NT2/D1 (cell line): Measurements from ENCODE around the gene PHPT1.

Experiments used
- DNase-seq: peaks from one replicate; pipeline ENCODE4 v3.0.0-alpha.2; 2011; ENCODE audit warnings: low read depth, low spot score
- H3K27me3 ChIP-seq: 2 replicates; pipeline ENCODE4 v1.6.0; 2011; ENCODE audit warnings: mild to moderate bottlenecking; ENCODE audit not compliant: insufficient read length, insufficient read depth
- H3K36me3 ChIP-seq: 2 replicates; pipeline ENCODE4 v1.6.1; 2011; ENCODE audit warnings: mild to moderate bottlenecking, low read length, mixed read lengths; ENCODE audit not compliant: insufficient read depth, insufficient read length
- H3K4me1 ChIP-seq: 2 replicates; pipeline ENCODE4 v1.5.1; 2011; ENCODE audit not compliant: insufficient read depth, insufficient read length
- H3K4me3 ChIP-seq: 2 replicates; pipeline ENCODE4 v1.5.1; 2011; ENCODE audit warnings: low read depth; ENCODE audit not compliant: insufficient read length
- H3K9ac ChIP-seq: 2 replicates; pipeline ENCODE4 v1.6.0; 2011; ENCODE audit warnings: low read depth; ENCODE audit not compliant: insufficient read length
- H3K9me3 ChIP-seq: 2 replicates; pipeline ENCODE4 v1.5.1; 2011; ENCODE audit warnings: mild to moderate bottlenecking, low read length; ENCODE audit not compliant: insufficient read depth
- SUZ12 ChIP-seq: IDR thresholded peaks from 2 replicates; pipeline ENCODE4 v1.6.1; 2011; ENCODE audit not compliant: insufficient read length, insufficient read depth; ENCODE audit errors: extremely low read depth
- YY1 ChIP-seq: IDR thresholded peaks from 2 replicates; pipeline ENCODE4 v1.6.1; 2011; ENCODE audit not compliant: insufficient read length, insufficient read depth
- ZNF274 ChIP-seq: IDR thresholded peaks from 2 replicates; pipeline ENCODE4 v1.6.1; 2011; ENCODE audit warnings: mild to moderate bottlenecking, low read depth, low read length

PHPT1 gene

DNA sequence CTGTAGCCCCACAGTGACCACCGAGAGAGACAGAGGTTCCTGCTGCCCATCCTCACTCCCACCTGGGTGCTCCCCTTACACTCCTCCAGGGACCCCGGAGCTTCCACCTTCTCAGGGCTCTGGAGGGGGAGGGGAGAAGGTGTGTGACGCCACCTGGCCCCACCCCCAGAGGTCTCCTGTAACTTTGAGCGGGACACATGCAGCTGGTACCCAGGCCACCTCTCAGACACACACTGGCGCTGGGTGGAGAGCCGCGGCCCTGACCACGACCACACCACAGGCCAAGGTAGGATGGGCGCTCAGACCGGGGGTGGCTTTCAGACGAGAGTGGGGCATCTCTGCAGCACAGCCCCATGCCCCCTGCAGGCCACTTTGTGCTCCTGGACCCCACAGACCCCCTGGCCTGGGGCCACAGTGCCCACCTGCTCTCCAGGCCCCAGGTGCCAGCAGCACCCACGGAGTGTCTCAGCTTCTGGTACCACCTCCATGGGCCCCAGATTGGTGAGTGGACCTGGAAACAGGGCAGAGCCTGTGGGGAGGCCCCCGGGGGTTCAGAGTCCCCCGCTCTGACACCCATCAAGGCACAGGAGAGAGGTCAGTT is 7.4 kb downstream of the PHPT1 start:
- Histone ChIP-seq H3K27me3 (no peaks in the 10 kb centered on the region), H3K4me3 (no peak overlapping the region), H3K9ac (no peak overlapping the region), H3K9me3 (no peaks in the 10 kb centered on the region), H3K36me3 (peaks cover 75% of the 10 kb centered on the region), H3K4me1 (peaks cover 41% of the 10 kb centered on the region)
- DNase-seq = no peak
- no peak for TF ChIP-seq YY1
- no peak for TF ChIP-seq ZNF274
- no peak for TF ChIP-seq SUZ12

DNA sequence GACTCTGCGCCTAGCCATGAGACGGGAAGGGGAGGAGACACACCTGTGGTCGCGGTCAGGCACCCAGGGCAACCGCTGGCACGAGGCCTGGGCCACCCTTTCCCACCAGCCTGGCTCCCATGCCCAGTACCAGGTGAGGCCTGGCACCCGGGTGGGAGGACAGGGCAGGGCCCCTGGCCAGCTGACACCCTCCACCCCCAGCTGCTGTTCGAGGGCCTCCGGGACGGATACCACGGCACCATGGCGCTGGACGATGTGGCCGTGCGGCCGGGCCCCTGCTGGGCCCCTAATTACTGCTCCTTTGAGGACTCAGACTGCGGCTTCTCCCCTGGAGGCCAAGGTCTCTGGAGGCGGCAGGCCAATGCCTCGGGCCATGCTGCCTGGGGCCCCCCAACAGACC is 8.0 kb downstream of the PHPT1 start:
- H3K36me3 ChIP-seq = peaks cover 75% of the 10 kb centered on the region
- H3K9ac ChIP-seq = no peak overlapping the region
- no peaks in the 10 kb centered on the region for H3K27me3 ChIP-seq
- H3K4me1 ChIP-seq = peaks cover 38% of the 10 kb centered on the region
- DNase-seq = no peak
- H3K4me3 ChIP-seq = no peak overlapping the region
- no peaks in the 10 kb centered on the region for H3K9me3 ChIP-seq
- TF ChIP-seq SUZ12 (no peak), YY1 (no peak), ZNF274 (no peak)

DNA sequence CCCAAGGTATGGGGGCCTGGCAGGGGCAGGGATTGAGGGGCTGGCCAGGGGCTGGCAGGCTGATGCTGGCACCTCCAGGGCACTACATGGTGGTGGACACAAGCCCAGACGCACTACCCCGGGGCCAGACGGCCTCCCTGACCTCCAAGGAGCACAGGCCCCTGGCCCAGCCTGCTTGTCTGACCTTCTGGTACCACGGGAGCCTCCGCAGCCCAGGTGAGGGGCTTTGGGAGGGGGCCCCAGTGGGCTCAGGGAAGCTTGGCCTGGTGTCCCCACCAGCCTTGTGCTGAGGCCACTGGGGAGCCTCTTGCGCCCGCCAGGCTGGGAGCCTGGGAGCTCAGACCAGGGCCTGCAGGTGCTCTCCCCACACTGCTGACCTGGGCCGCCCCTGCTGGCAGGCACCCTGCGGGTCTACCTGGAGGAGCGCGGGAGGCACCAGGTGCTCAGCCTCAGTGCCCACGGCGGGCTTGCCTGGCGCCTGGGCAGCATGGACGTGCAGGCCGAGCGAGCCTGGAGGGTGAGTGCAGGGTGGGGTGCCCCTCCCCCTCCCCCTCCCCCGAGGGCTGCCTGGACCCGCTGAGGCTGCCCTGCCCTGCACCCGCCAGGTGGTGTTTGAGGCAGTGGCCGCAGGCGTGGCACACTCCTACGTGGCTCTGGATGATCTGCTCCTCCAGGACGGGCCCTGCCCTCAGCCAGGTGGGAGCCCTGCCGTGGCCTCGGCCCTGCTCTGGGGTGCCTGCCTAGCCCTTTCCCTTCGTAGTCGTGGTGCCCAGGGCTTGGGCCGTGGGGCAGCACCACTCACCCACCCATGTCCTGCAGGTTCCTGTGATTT is 8.6 kb downstream of the PHPT1 start:
- Histone ChIP-seq H3K4me3 (no peak overlapping the region), H3K4me1 (peaks cover 38% of the 10 kb centered on the region), H3K36me3 (peaks cover 75% of the 10 kb centered on the region), H3K9me3 (no peaks in the 10 kb centered on the region), H3K9ac (peak overlapping the region; percentile 64), H3K27me3 (no peaks in the 10 kb centered on the region)
- no peak for DNase-seq
- TF ChIP-seq SUZ12 (no peak), YY1 (no peak), ZNF274 (no peak)

DNA sequence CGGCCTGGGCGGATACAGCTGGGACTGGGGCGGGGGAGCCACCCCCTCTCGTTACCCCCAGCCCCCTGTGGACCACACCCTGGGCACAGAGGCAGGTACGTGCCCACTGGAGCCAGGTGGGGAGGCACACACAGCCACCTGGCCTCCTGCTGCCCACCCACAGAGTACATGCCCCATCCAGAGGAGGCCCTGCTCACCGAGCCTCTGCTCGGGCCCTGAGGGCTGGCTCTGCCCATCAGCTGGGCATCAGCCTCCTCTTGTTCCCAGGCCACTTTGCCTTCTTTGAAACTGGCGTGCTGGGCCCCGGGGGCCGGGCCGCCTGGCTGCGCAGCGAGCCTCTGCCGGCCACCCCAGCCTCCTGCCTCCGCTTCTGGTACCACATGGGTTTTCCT is 9.2 kb downstream of the PHPT1 start:
- Histone ChIP-seq H3K4me3 (no peak overlapping the region), H3K9me3 (no peaks in the 10 kb centered on the region), H3K4me1 (peaks cover 33% of the 10 kb centered on the region), H3K9ac (no peak overlapping the region), H3K36me3 (peaks cover 75% of the 10 kb centered on the region), H3K27me3 (no peaks in the 10 kb centered on the region)
- no peak for DNase-seq
- no peak for TF ChIP-seq ZNF274
- TF ChIP-seq YY1 = no peak
- TF ChIP-seq SUZ12 = no peak

DNA sequence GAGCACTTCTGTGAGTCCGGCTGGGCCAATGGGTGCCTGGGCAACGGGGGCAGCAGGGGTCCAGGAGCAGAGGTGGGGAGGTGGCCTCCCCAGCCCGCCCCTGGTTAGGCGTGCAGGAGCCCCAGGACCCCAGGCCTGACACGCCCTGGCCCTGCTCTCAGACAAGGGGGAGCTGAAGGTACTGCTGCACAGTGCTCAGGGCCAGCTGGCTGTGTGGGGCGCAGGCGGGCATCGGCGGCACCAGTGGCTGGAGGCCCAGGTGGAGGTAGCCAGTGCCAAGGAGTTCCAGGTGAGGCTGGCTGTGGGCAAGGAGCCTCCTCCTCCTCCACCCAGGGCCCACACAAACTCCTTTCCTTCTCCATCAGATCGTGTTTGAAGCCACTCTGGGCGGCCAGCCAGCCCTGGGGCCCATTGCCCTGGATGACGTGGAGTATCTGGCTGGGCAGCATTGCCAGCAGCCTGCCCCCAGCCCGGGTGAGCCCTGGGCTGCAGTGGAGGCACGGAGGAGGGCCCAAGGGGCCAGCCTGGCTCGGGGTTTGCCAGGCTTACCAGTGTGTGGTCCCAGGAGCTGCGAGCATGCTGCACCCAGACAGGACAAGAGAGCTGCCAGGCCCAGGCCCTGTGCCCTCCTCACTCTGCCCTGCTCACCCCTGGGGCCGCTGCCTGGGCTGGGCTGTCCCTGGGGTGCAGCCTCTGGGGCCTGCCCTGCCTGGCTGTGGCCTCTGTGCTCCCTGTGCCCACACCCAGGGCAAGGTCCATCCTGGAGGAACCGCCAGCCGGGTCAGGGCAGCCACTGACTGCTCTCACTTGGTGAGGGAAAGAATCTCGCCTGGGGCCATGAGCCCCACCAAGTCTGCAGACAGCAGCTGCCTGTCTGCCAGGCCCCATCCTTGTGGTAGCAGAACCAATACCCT is 9.9 kb downstream of the PHPT1 start:
- H3K9me3 ChIP-seq = no peaks in the 10 kb centered on the region
- H3K27me3 ChIP-seq = no peaks in the 10 kb centered on the region
- TF ChIP-seq YY1 = no peak
- TF ChIP-seq SUZ12 = no peak
- TF ChIP-seq ZNF274 = no peak
- no peak overlapping the region for H3K9ac ChIP-seq
- peaks cover 81% of the 10 kb centered on the region for H3K36me3 ChIP-seq
- H3K4me1 ChIP-seq = peaks cover 33% of the 10 kb centered on the region
- no peak for DNase-seq
- no peak overlapping the region for H3K4me3 ChIP-seq

DNA sequence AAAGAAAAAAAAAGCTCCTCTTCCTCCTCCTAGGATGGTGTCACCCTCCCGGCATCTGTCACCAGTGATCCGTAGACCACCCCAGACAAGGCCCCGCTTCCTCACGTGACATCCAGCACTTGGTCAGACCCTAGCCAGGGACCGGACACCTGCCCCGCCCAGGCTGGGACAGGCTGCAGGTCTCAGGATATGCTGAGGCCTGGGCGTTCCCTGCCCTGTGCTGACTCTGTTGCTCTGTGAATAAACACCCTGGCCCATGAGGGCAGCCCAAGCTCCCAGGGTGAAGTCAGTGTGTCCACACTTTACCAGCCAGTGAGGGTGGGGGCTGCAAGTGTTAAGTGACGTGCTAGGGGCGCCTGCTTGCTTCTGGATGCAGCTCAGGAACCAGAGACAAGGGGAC is 11.3 kb downstream of the PHPT1 start:
- H3K9me3 ChIP-seq = no peaks in the 10 kb centered on the region
- H3K4me1 ChIP-seq = peaks cover 31% of the 10 kb centered on the region
- H3K36me3 ChIP-seq = peaks cover 87% of the 10 kb centered on the region
- TF ChIP-seq ZNF274 (no peak), SUZ12 (no peak), YY1 (no peak)
- no peak overlapping the region for H3K4me3 ChIP-seq
- DNase-seq = no peak
- no peak overlapping the region for H3K9ac ChIP-seq
- no peaks in the 10 kb centered on the region for H3K27me3 ChIP-seq
